PFSK-1 (cell line): ENCODE measurements around the gene MPDZ.

Experiments
- FOXP2 ChIP-seq: optimal IDR thresholded peaks from 2 replicates; pipeline ENCODE3; 2011; ENCODE audit warnings: borderline replicate concordance, control low read depth, inconsistent platforms; ENCODE audit not compliant: insufficient read depth; ENCODE audit errors: extremely low read length, extremely low read depth
- POLR2AphosphoS5 ChIP-seq: IDR thresholded peaks from 2 replicates; pipeline ENCODE4 v1.6.1; 2012; ENCODE audit warnings: low read depth, mild to moderate bottlenecking, control low read depth, low read length, moderate library complexity
- REST ChIP-seq, 2 experiments: IDR thresholded peaks; 2 replicates each; pipeline versions ENCODE4 v1.6.1 to v1.8.0; 2011 to 2012; ENCODE audit warnings: low read depth in 2 of 2, low read length in 2 of 2, control low read depth in 1 of 2, inconsistent platforms in 1 of 2, mild to moderate bottlenecking in 1 of 2, moderate library complexity in 1 of 2; ENCODE audit not compliant: insufficient read depth in 1 of 2
- SIN3A ChIP-seq: IDR thresholded peaks from 2 replicates; pipeline ENCODE4 v1.6.1; 2012; ENCODE audit warnings: mild to moderate bottlenecking, low read length, moderate library complexity, borderline replicate concordance; ENCODE audit not compliant: insufficient read depth
- TAF1 ChIP-seq: IDR thresholded peaks from 2 replicates; pipeline ENCODE4 v1.6.1; 2012; ENCODE audit warnings: low read length, control low read depth, borderline replicate concordance; ENCODE audit not compliant: insufficient read depth

Gene MPDZ

DNA sequence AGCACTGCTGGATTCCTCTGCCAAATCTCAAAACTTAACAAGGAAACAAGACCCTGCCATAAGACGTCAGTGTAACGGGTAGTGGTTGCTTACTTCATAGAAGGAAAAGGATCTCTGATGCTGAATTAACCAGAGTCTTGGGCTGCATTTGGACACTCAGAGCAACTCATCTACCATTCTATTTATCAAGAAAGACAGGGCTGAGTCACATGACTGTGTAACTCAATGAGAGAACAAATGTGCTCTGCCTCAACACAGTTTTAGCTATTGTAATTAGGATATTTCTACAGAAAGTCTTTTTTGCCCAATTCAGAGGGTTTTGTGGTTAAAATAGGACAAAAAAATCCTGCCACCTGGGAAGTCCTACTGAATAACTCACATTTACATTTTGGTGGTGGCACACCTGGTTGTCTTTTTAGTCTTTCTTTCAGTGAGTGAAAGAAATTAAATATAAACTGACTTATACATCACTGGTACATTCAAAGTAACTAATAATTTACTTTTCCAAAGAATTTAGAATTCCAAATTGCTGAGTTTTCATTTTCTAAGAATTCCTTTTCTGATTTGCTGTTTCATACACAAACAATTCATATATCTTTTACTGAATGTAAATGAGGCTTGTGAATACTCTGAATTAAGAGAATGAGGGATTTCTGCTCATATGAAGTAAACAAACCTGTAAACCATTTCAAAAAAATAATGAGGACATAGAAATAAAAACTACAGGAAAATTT is 104.4 kb downstream of the MPDZ start:
- TF ChIP-seq SIN3A = no peak
- TF ChIP-seq POLR2AphosphoS5 = no peak
- no peak for TF ChIP-seq TAF1
- TF ChIP-seq FOXP2 = no peak
- TF ChIP-seq REST (IDR thresholded peaks at IDR 0.05; ENCODE audit: insufficient read depth in 1 of 2, low read depth in 2 of 2, low read length in 2 of 2) = no peak

- TF ChIP-seq SIN3A (no peak), POLR2AphosphoS5 (no peak)
Observed at GRCh38 chr9:13173553-13173952, 105.9 kb downstream of the MPDZ start.

- TF ChIP-seq FOXP2 (no peak), POLR2AphosphoS5 (no peak), SIN3A (no peak), TAF1 (no peak), REST (IDR thresholded peaks at IDR 0.05; ENCODE audit: insufficient read depth in 1 of 2, low read depth in 2 of 2, low read length in 2 of 2) (no peak)
Observed at GRCh38 chr9:13171261-13171660, 108.2 kb downstream of the MPDZ start.

DNA sequence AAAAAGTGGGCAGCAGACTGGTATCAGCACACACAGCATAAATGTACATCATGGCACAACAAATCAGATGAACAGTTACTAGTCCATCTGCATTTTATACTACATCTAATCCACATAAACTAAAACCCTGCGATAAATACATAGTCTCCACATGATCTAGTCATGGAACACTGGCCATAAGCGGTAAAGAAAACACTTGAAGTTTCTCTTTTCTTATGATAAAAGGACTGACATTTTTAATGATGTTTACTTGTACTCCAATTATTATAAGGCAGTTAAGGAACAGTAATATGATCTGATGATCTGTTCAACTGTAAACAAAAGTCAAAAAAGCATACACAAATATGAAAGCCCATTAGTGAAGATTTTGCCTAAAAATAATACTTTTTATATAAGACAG is 112.5 kb downstream of the MPDZ start:
- TF ChIP-seq SIN3A (no peak), POLR2AphosphoS5 (no peak), FOXP2 (no peak), TAF1 (no peak), REST (IDR thresholded peaks at IDR 0.05; ENCODE audit: insufficient read depth in 1 of 2, low read depth in 2 of 2, low read length in 2 of 2) (no peak)

DNA sequence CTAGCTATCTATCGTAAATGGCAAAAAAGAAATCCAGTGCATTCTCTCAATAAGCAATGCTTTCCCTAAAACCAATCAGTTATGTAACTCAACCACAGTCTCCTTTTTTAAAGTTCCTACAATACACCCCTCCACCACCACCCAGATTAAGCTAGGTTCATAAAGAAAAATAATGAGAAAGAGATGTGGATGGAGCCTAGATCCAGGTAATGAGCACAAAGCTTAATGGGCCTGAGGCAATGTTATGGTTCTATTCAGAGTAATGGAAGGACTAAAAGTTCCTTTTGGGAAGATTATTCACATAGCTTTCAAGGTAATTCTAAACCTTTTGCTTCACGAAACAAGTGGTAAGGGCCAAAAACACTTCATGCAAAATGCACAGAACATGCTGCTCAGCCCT is 113.5 kb downstream of the MPDZ start:
- no peak for TF ChIP-seq REST (IDR thresholded peaks at IDR 0.05; ENCODE audit: insufficient read depth in 1 of 2, low read depth in 2 of 2, low read length in 2 of 2)
